ENCODE measurements around the gene ERRFI1. TPM values are rescaled to one million over a fixed set of nuclear protein-coding genes. Genes with fewer than 3 reads are reported as not detected.

ERRFI1 gene
- total RNA-seq, 1 experiment from 2014 or later, result 44.6 TPM

GRCh38 chr1:8047686-8048445 is 21.8 kb upstream of the ERRFI1 start (continued):
- no peak for TF ChIP-seq FOXP4 (CRISPR knock-in tag; IDR thresholded peaks at IDR 0.05)
- no peak for TF ChIP-seq CREB1 (CRISPR knock-in tag; IDR thresholded peaks at IDR 0.05)
- TF ChIP-seq ZNF423 (CRISPR knock-in tag; IDR thresholded peaks at IDR 0.05), result no peak
- no peak for TF ChIP-seq HMGA2 (CRISPR knock-in tag; IDR thresholded peaks at IDR 0.05)
- no peak for TF ChIP-seq GABPB1 (CRISPR knock-in tag; IDR thresholded peaks at IDR 0.05)

DNA sequence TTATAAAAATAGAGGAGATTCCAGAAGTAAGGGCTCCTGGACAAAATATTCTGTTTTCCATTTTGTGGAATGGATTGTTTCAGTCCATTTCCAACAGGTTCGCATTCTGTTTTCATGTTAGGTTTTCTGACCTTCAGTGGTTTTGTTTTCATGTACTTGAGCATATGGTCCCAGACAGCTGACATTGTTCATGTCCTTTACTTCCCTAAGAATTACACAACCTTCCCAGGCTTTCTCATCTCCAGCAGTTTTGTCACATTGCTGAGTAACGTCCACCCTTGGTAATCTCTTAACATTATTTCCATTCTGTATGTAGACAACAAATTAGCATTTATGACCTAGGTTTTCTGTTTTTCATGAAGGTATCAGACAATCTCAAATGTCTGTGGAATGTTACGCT is 21.0 kb upstream of the ERRFI1 start:
- TF ChIP-seq NFYB (CRISPR knock-in tag; conservative IDR thresholded peaks at IDR 0.05; ENCODE audit: low read depth) (no peak), SP1 (CRISPR knock-in tag; conservative IDR thresholded peaks at IDR 0.05) (no peak), ATF6 (CRISPR knock-in tag; IDR thresholded peaks at IDR 0.05) (no peak), E2F5 (CRISPR knock-in tag; IDR thresholded peaks at IDR 0.05) (no peak), USF2 (CRISPR knock-in tag; IDR thresholded peaks at IDR 0.05) (no peak), ETV6 (CRISPR knock-in tag; IDR thresholded peaks at IDR 0.05) (no peak), ATF1 (CRISPR knock-in tag; IDR thresholded peaks at IDR 0.05) (no peak), CDX4 (CRISPR knock-in tag; IDR thresholded peaks at IDR 0.05; ENCODE audit: borderline replicate concordance) (no peak), PRDM15 (CRISPR knock-in tag; IDR thresholded peaks at IDR 0.05) (no peak), ZNF396 (CRISPR knock-in tag; IDR thresholded peaks at IDR 0.05; ENCODE audit: borderline replicate concordance) (no peak), ZNF219 (CRISPR knock-in tag; IDR thresholded peaks at IDR 0.05; ENCODE audit: borderline replicate concordance) (no peak), ZNF416 (CRISPR knock-in tag; IDR thresholded peaks at IDR 0.05) (no peak)
- TF ChIP-seq, protein P1, sequence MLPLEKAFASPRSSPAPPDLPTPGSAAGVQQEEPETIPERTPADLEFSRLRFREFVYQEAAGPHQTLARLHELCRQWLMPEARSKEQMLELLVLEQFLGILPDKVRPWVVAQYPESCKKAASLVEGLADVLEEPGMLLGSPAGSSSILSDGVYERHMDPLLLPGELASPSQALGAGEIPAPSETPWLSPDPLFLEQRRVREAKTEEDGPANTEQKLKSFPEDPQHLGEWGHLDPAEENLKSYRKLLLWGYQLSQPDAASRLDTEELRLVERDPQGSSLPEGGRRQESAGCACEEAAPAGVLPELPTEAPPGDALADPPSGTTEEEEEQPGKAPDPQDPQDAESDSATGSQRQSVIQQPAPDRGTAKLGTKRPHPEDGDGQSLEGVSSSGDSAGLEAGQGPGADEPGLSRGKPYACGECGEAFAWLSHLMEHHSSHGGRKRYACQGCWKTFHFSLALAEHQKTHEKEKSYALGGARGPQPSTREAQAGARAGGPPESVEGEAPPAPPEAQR (CRISPR knock-in tag; IDR thresholded peaks at IDR 0.05), result no peak
- TF ChIP-seq, protein P2, sequence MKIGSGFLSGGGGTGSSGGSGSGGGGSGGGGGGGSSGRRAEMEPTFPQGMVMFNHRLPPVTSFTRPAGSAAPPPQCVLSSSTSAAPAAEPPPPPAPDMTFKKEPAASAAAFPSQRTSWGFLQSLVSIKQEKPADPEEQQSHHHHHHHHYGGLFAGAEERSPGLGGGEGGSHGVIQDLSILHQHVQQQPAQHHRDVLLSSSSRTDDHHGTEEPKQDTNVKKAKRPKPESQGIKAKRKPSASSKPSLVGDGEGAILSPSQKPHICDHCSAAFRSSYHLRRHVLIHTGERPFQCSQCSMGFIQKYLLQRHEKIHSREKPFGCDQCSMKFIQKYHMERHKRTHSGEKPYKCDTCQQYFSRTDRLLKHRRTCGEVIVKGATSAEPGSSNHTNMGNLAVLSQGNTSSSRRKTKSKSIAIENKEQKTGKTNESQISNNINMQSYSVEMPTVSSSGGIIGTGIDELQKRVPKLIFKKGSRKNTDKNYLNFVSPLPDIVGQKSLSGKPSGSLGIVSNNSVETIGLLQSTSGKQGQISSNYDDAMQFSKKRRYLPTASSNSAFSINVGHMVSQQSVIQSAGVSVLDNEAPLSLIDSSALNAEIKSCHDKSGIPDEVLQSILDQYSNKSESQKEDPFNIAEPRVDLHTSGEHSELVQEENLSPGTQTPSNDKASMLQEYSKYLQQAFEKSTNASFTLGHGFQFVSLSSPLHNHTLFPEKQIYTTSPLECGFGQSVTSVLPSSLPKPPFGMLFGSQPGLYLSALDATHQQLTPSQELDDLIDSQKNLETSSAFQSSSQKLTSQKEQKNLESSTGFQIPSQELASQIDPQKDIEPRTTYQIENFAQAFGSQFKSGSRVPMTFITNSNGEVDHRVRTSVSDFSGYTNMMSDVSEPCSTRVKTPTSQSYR (CRISPR knock-in tag; IDR thresholded peaks at IDR 0.05), result no peak
- TF ChIP-seq, protein P3, sequence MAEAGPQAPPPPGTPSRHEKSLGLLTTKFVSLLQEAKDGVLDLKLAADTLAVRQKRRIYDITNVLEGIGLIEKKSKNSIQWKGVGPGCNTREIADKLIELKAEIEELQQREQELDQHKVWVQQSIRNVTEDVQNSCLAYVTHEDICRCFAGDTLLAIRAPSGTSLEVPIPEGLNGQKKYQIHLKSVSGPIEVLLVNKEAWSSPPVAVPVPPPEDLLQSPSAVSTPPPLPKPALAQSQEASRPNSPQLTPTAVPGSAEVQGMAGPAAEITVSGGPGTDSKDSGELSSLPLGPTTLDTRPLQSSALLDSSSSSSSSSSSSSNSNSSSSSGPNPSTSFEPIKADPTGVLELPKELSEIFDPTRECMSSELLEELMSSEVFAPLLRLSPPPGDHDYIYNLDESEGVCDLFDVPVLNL (CRISPR knock-in tag; IDR thresholded peaks at IDR 0.05; ENCODE audit: borderline replicate concordance, low read depth), result no peak
- no peak for ATAC-seq
- no peak overlapping the region; the same call in 1 of the 2 replicates for H3K27ac Mint-ChIP-seq

More for the DNA sequence above, 21.0 kb upstream of the ERRFI1 start:
- Mint-ChIP-seq H3K4me3 (no peak overlapping the region), H3K4me1 (no peaks in the 10 kb centered on the region), H3K36me3 (peaks cover 2% of the 10 kb centered on the region), H3K27me3 (ENCODE audit: low read depth) (peaks cover 2% of the 10 kb centered on the region; the same call in 1 of the 2 replicates), H3K9me3 (peaks cover 11% of the 10 kb centered on the region)
- ChIA-PET CTCF (no interaction called here), POLR2A (no interaction called here)
- no peak for DNase-seq (ENCODE audit: low spot score)

Measured in WTC11 (cell line).